Fibroblast of the conjunctiva (primary cell): ENCODE measurements around the gene TNFAIP8L1.

Experiments
- DNase-seq: peaks from one replicate; pipeline ENCODE4 v3.0.0-alpha.2; 2010; ENCODE audit warnings: low read depth

Gene TNFAIP8L1

GRCh38 chr19:4650159-4650558 is 10.8 kb downstream of the TNFAIP8L1 start:
- no peak for DNase-seq

GRCh38 chr19:4652075-4652474 is 12.8 kb downstream of the TNFAIP8L1 start:
- DNase-seq = no peak

GRCh38 chr19:4653793-4654436 is 14.6 kb downstream of the TNFAIP8L1 start:
- no peak for DNase-seq

GRCh38 chr19:4654437-4655361 is 15.4 kb downstream of the TNFAIP8L1 start:
- DNase-seq = no peak

- DNase-seq = no peak
These were observed 16.8 kb downstream of the TNFAIP8L1 start for GRCh38 chr19:4656102-4656501.

GRCh38 chr19:4657262-4657661 is 17.9 kb downstream of the TNFAIP8L1 start:
- DNase-seq = no peak

GRCh38 chr19:4657835-4658234 is 18.5 kb downstream of the TNFAIP8L1 start:
- no peak for DNase-seq

GRCh38 chr19:4660181-4660791 is 21.0 kb downstream of the TNFAIP8L1 start:
- no peak for DNase-seq

- DNase-seq = no peak
These were observed 21.7 kb downstream of the TNFAIP8L1 start for GRCh38 chr19:4660993-4661392.

- DNase-seq = no peak
These were observed 22.8 kb downstream of the TNFAIP8L1 start for GRCh38 chr19:4662020-4662695.

- DNase-seq = no peak
These were observed 23.5 kb downstream of the TNFAIP8L1 start for GRCh38 chr19:4662812-4663211.

- no peak for DNase-seq
These were observed 25.3 kb downstream of the TNFAIP8L1 start for GRCh38 chr19:4664642-4665041.

GRCh38 chr19:4669723-4670480 is 30.6 kb downstream of the TNFAIP8L1 start, which contains the start of gene MYDGF:
Gene MYDGF (minus strand): TSS chr19:4670342. CDS start chr19:4670334, 8 bp downstream.
- peak; percentile 83 for DNase-seq

- no peak for DNase-seq
These were observed 32.0 kb downstream of the TNFAIP8L1 start for GRCh38 chr19:4671185-4671851.

GRCh38 chr19:4673216-4673615 is 33.9 kb downstream of the TNFAIP8L1 start:
- DNase-seq = no peak

- no peak for DNase-seq
These were observed 34.4 kb downstream of the TNFAIP8L1 start for GRCh38 chr19:4673726-4674125.

GRCh38 chr19:4675346-4675745 is 36.0 kb downstream of the TNFAIP8L1 start:
- no peak for DNase-seq

- DNase-seq = peak; percentile 47
These were observed 37.8 kb downstream of the TNFAIP8L1 start for GRCh38 chr19:4676955-4677731.

- no peak for DNase-seq
These were observed 39.8 kb downstream of the TNFAIP8L1 start for GRCh38 chr19:4678881-4679790.
